ENCODE results near the gene ARHGEF6. TPM values are rescaled to one million over a fixed set of nuclear protein-coding genes. Genes with fewer than 3 reads are reported as not detected.
"Not testable (repeated sequence)": the region's sequence is repeated elsewhere in the genome, so short reads cannot be mapped to it uniquely, and the experiment has no call there.

Gene ARHGEF6
- total and polyA plus RNA-seq, 4 donors: 1.6 to 9.2 (median 4.2) TPM

- TF ChIP-seq CTCF (IDR thresholded peaks at IDR 0.05; ENCODE audit: low read depth, low read length, missing input control): no peak
- no peak for TF ChIP-seq FOXA2 (IDR thresholded peaks at IDR 0.05)
- no peak for TF ChIP-seq SP1 (IDR thresholded peaks at IDR 0.05)
- no peak for TF ChIP-seq RXRA (IDR thresholded peaks at IDR 0.05)
- TF ChIP-seq RAD21 (IDR thresholded peaks at IDR 0.05): no peak
- TF ChIP-seq GABPA (IDR thresholded peaks at IDR 0.05 in 1 of 2, conservative IDR thresholded peaks at IDR 0.05 in 1 of 2): no peak
- no peak for TF ChIP-seq FOXA1 (IDR thresholded peaks at IDR 0.05)
- TF ChIP-seq MAX (IDR thresholded peaks at IDR 0.05): no peak
Measured at GRCh38 chrX:136773648-136774047, 7.1 kb downstream of the ARHGEF6 start (continued).

GRCh38 chrX:136771869-136772268 lies 8.9 kb downstream of the ARHGEF6 start:
- H3K4me3 ChIP-seq (ENCODE audit: low read depth in 1 of 3, low read length in 3 of 3); H3K36me3 ChIP-seq (ENCODE audit: control insufficient read depth in 4 of 4, insufficient read depth in 3 of 4, low read depth in 1 of 4, low read length in 3 of 4); H3K27me3 ChIP-seq (ENCODE audit: control insufficient read depth in 4 of 4, insufficient read depth in 4 of 4, low read length in 3 of 4); H3K4me1 ChIP-seq (ENCODE audit: control insufficient read depth in 4 of 4, insufficient read depth in 4 of 4, low read length in 3 of 4); H3K9me3 ChIP-seq (ENCODE audit: control insufficient read depth in 4 of 4, low read length in 3 of 4); DNase-seq (ENCODE audit: low spot score); H3K27ac ChIP-seq (ENCODE audit: low read depth in 1 of 2, low read length in 2 of 2); H3K9ac ChIP-seq (ENCODE audit: low read depth in 1 of 2, low read length in 2 of 2): not testable (repeated sequence)
- WGBS: 96% methylated on average over 2 of the region's 2 CpGs

- Histone ChIP-seq H3K27ac (ENCODE audit: low read depth in 1 of 2, low read length in 2 of 2) (peak overlapping the region in 1 of 2 donors; percentile 31), H3K27me3 (ENCODE audit: control insufficient read depth in 4 of 4, insufficient read depth in 4 of 4, low read length in 3 of 4) (no peaks in the 10 kb centered on the region), H3K9ac (ENCODE audit: low read depth in 1 of 2, low read length in 2 of 2) (peak overlapping the region in 1 of 2 donors; percentile 22), H3K4me1 (ENCODE audit: control insufficient read depth in 4 of 4, insufficient read depth in 4 of 4, low read length in 3 of 4) (peaks cover 0 to 8% (median 2%) of the 10 kb centered on the region in 4 donors), H3K9me3 (ENCODE audit: control insufficient read depth in 4 of 4, low read length in 3 of 4) (peaks cover 0 to 2% (median 0%) of the 10 kb centered on the region in 4 donors), H3K4me3 (ENCODE audit: low read depth in 1 of 3, low read length in 3 of 3) (no peak overlapping the region), H3K36me3 (ENCODE audit: control insufficient read depth in 4 of 4, insufficient read depth in 3 of 4, low read depth in 1 of 4, low read length in 3 of 4) (no peaks in the 10 kb centered on the region)
- no peak for DNase-seq (ENCODE audit: low spot score)
- TF ChIP-seq MAX (IDR thresholded peaks at IDR 0.05) (no peak), NR2F2 (IDR thresholded peaks at IDR 0.05) (no peak), GABPA (IDR thresholded peaks at IDR 0.05 in 1 of 2, conservative IDR thresholded peaks at IDR 0.05 in 1 of 2) (no peak), FOXA1 (IDR thresholded peaks at IDR 0.05) (no peak), CTCF (IDR thresholded peaks at IDR 0.05; ENCODE audit: low read depth, low read length, missing input control) (no peak), RXRA (IDR thresholded peaks at IDR 0.05) (no peak), ATF3 (IDR thresholded peaks at IDR 0.05) (no peak)
- 76% methylated on average over 7 of the region's 7 CpGs for WGBS
Measured at GRCh38 chrX:136768469-136769084, 12.2 kb downstream of the ARHGEF6 start.

Data from liver (tissue), 9 donors.